Measurements from ENCODE around the gene DROSHA. TPM values are rescaled to one million over a fixed set of nuclear protein-coding genes. Genes with fewer than 3 reads are reported as not detected.

DROSHA gene
- polyA plus RNA-seq, 2 of the 4 experiments (the other 2 are of a cell fraction) = 49.1 to 105 TPM

DNA sequence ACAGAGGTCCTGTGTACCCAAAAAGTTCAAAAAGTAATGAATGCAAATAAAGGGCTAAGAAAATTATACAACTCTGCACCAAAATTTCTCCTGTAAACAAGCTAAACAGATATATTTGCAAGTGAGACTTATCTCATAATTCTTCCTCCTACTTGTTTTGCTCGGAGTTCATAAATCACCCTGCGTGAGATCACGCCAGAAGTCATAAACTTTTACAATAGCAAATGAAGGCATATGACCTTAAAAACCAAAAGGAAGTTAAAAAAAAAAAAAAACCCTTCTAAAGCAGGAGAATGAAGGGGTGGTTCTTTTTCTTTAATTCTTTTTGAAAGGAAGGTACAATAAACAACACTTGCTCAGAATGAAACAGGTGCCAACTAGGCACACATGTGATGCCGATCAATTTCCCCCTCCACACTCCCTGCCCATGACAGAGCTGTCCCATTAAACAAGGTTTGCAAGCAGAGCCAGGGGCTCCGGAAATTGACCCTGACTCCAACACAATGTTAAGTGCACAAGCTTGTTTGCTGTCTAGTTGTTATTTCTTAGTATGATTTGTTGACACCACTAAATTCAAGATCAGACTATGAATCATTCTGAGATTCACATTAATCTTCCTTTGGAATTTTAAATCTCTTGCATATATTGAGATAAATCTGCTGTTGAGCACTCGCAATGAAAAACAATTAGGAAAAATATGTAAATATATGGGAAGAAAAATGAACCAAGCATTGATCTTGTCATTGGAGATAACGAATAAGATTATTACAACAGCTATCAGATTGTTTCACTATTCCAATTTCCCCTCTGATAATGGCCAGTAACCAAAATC, 46.3 kb downstream of the DROSHA start:
- TF ChIP-seq PHF8 (IDR thresholded peaks at IDR 0.05; ENCODE audit: borderline replicate concordance, low read depth) (no peak), MAFK (IDR thresholded peaks at IDR 0.05; ENCODE audit: partially characterized antibody) (no peak), CBX2 (IDR thresholded peaks at IDR 0.05; ENCODE audit: borderline replicate concordance, low read depth) (no peak), RCOR1 (IDR thresholded peaks at IDR 0.05; ENCODE audit: low read depth, low read length) (no peak), RNF2 (IDR thresholded peaks at IDR 0.05; ENCODE audit: borderline replicate concordance, low read depth) (no peak), POLR2AphosphoS2 (conservative IDR thresholded peaks at IDR 0.05; ENCODE audit: low read length) (no peak), CHD4 (IDR thresholded peaks at IDR 0.05; ENCODE audit: borderline replicate concordance) (no peak), POLR2A (IDR thresholded peaks at IDR 0.05; ENCODE audit: low read length) (no peak), GATA3 (IDR thresholded peaks at IDR 0.05; ENCODE audit: borderline replicate concordance) (no peak), FOSL2 (IDR thresholded peaks at IDR 0.05) (no peak), FOSL2 (CRISPR knock-in tag; IDR thresholded peaks at IDR 0.05) (no peak), KDM5A (IDR thresholded peaks at IDR 0.05) (no peak)
- TF ChIP-seq, protein P1, sequence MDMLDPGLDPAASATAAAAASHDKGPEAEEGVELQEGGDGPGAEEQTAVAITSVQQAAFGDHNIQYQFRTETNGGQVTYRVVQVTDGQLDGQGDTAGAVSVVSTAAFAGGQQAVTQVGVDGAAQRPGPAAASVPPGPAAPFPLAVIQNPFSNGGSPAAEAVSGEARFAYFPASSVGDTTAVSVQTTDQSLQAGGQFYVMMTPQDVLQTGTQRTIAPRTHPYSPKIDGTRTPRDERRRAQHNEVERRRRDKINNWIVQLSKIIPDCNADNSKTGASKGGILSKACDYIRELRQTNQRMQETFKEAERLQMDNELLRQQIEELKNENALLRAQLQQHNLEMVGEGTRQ (IDR thresholded peaks at IDR 0.05) = no peak
- TF ChIP-seq, protein P2, sequence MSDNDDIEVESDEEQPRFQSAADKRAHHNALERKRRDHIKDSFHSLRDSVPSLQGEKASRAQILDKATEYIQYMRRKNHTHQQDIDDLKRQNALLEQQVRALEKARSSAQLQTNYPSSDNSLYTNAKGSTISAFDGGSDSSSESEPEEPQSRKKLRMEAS (IDR thresholded peaks at IDR 0.05) = no peak
- no peak overlapping the region for H3K4me2 ChIP-seq
- ChIA-PET CTCF (interaction anchor here (0.6 kb wide), 1 partner anchor 323 kb away, joined by 3 read pairs; no protein-coding TSS in a partner anchor), POLR2A (no interaction called here)
- H3K4me1 ChIP-seq = no peaks in the 10 kb centered on the region
- ATAC-seq = no peak
- no peaks in the 10 kb centered on the region for H3K9me3 ChIP-seq
- DNase-seq (ENCODE audit: low read depth in 1 of 2, low spot score in 1 of 2) = no peak
- no peak overlapping the region for H3K4me3 ChIP-seq
- FAIRE-seq = no peak
- 91% methylated on average over 7 of the region's 7 CpGs for WGBS (ENCODE audit: missing lambda C conversion rate)
- H3K27ac ChIP-seq = no peak overlapping the region

DNA sequence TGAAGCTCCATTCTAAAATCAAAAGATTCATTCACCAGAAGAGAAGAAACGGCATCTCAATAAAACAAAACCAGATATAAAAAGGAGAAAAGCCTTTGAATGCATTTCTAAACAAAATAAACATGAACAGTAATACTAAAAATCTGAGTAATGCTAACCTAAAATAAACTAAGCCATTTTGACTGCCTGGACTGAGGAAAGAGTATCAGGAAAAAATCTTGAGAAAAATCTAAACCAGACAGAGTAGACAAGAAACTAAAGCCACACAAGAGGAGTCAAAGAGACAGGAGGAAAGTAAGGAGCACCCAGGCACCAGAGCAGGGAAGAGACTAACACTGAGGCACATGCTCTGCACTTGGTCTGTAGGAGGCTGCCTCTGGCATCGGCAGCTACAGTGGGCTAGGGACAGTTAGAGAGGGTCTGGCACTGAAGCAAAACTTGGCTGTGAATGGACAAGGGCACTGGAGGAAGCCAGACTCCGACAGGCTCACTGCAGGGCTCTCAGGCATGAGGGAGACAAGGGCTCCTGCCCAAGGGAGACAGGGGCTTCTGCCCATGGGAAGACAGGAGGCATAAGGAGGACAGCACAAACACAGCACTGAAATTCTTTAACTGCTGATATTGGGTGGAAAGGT, 50.2 kb downstream of the DROSHA start:
- TF ChIP-seq, protein P2 (IDR thresholded peaks at IDR 0.05) = no peak
- TF ChIP-seq TP53 (CRISPR knock-in tag; IDR thresholded peaks at IDR 0.05) (no peak), FOXS1 (CRISPR knock-in tag; IDR thresholded peaks at IDR 0.05) (no peak), JUN (IDR thresholded peaks at IDR 0.05) (no peak), PHF8 (IDR thresholded peaks at IDR 0.05; ENCODE audit: borderline replicate concordance, low read depth) (no peak), FOSB (CRISPR knock-in tag; IDR thresholded peaks at IDR 0.05) (no peak)
- TF ChIP-seq, protein P3, sequence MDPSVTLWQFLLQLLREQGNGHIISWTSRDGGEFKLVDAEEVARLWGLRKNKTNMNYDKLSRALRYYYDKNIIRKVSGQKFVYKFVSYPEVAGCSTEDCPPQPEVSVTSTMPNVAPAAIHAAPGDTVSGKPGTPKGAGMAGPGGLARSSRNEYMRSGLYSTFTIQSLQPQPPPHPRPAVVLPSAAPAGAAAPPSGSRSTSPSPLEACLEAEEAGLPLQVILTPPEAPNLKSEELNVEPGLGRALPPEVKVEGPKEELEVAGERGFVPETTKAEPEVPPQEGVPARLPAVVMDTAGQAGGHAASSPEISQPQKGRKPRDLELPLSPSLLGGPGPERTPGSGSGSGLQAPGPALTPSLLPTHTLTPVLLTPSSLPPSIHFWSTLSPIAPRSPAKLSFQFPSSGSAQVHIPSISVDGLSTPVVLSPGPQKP (IDR thresholded peaks at IDR 0.05; ENCODE audit: low read depth, low read length) = no peak
- ChIA-PET CTCF (no interaction called here), POLR2A (no interaction called here)
- Histone ChIP-seq H3K27ac (no peak overlapping the region), H3K4me2 (no peak overlapping the region), H3K4me1 (no peaks in the 10 kb centered on the region), H3K9me3 (no peaks in the 10 kb centered on the region), H3K4me3 (no peak overlapping the region)
- 92% methylated on average over 3 of the region's 3 CpGs for WGBS (ENCODE audit: missing lambda C conversion rate)
- ATAC-seq (no peak), FAIRE-seq (no peak), DNase-seq (ENCODE audit: low read depth in 1 of 2, low spot score in 1 of 2) (no peak)

DNA sequence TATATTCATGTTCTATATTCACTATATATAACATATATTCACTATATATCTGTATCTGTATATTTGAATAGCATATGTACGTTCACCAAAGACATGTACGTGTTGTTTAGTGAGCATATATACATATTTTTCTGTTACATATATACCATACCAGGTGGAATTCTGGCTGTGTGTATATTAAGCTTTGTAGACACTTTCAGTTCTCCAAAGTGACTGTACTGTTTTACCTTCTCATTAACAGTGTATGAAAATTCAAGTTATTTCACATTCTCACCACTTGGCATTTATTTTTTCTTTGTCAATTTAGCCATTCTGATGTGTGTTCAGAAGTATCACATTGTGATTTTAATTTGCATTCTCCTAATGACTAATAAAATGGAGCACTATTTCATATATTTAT, 52.2 kb downstream of the DROSHA start:
- no peak overlapping the region for H3K27ac ChIP-seq
- ChIA-PET CTCF (no interaction called here), POLR2A (no interaction called here)
- no peak for FAIRE-seq
- H3K4me2 ChIP-seq = no peak overlapping the region
- no peak overlapping the region for H3K4me3 ChIP-seq
- WGBS (ENCODE audit: missing lambda C conversion rate) = 91% methylated on average over 2 of the region's 2 CpGs
- no peaks in the 10 kb centered on the region for H3K4me1 ChIP-seq
- no peaks in the 10 kb centered on the region for H3K9me3 ChIP-seq
- DNase-seq (ENCODE audit: low read depth in 1 of 2, low spot score in 1 of 2) = no peak
- no peak for ATAC-seq
- TF ChIP-seq HDAC2 (IDR thresholded peaks at IDR 0.05) (no peak), GATA3 (IDR thresholded peaks at IDR 0.05; ENCODE audit: borderline replicate concordance) (no peak), POLR2AphosphoS2 (conservative IDR thresholded peaks at IDR 0.05; ENCODE audit: low read length) (no peak), EHF (CRISPR knock-in tag; IDR thresholded peaks at IDR 0.05) (no peak), EP300 (IDR thresholded peaks at IDR 0.05) (no peak), EHMT2 (IDR thresholded peaks at IDR 0.05; ENCODE audit: low read depth) (no peak), RARB (CRISPR knock-in tag; IDR thresholded peaks at IDR 0.05) (no peak), ZNF302 (CRISPR knock-in tag; IDR thresholded peaks at IDR 0.05) (no peak), KDM1A (IDR thresholded peaks at IDR 0.05; ENCODE audit: low read depth) (no peak), CBX2 (IDR thresholded peaks at IDR 0.05; ENCODE audit: borderline replicate concordance, low read depth) (no peak), FOXS1 (CRISPR knock-in tag; IDR thresholded peaks at IDR 0.05) (no peak), JUNB (IDR thresholded peaks at IDR 0.05) (no peak)
- TF ChIP-seq, protein P4, sequence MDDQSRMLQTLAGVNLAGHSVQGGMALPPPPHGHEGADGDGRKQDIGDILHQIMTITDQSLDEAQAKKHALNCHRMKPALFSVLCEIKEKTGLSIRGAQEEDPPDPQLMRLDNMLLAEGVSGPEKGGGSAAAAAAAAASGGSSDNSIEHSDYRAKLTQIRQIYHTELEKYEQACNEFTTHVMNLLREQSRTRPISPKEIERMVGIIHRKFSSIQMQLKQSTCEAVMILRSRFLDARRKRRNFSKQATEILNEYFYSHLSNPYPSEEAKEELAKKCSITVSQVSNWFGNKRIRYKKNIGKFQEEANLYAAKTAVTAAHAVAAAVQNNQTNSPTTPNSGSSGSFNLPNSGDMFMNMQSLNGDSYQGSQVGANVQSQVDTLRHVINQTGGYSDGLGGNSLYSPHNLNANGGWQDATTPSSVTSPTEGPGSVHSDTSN (IDR thresholded peaks at IDR 0.05) = no peak
- TF ChIP-seq, protein P1 (IDR thresholded peaks at IDR 0.05) = no peak
- TF ChIP-seq, protein P5, sequence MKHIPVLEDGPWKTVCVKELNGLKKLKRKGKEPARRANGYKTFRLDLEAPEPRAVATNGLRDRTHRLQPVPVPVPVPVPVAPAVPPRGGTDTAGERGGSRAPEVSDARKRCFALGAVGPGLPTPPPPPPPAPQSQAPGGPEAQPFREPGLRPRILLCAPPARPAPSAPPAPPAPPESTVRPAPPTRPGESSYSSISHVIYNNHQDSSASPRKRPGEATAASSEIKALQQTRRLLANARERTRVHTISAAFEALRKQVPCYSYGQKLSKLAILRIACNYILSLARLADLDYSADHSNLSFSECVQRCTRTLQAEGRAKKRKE (CRISPR knock-in tag; IDR thresholded peaks at IDR 0.05; ENCODE audit: low read depth) = no peak

Measured in A549 (cell line).